ENCODE data around the gene SYT2. TPM values are rescaled to one million over a fixed set of nuclear protein-coding genes. Genes with fewer than 3 reads are reported as not detected.

SYT2 gene
- total RNA-seq, 4 donors from 2014 or later = 0.28 TPM; not detected in 3

DNA sequence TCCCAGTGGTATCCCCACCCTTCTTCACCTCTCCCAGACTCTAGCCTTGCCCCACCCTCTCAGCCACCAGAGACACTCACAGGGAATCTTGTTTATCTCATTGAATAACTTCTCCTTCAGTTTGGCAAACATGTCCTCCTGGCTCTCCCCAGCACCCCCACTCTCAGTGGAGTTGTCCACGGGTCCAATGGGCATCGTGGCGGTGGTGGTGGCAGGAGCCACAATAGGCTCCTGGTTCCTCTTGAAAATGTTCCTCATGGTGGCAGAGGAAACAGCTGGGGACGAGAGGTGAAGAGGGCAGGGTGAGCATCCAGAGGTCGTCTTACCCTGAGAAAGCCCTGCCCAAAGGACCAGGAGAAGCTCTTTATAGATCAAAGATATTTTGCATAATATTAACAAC is 104.7 kb downstream of the SYT2 start:
- TF ChIP-seq POLR2A (IDR thresholded peaks at IDR 0.05) = no peak
- TF ChIP-seq, protein P1, sequence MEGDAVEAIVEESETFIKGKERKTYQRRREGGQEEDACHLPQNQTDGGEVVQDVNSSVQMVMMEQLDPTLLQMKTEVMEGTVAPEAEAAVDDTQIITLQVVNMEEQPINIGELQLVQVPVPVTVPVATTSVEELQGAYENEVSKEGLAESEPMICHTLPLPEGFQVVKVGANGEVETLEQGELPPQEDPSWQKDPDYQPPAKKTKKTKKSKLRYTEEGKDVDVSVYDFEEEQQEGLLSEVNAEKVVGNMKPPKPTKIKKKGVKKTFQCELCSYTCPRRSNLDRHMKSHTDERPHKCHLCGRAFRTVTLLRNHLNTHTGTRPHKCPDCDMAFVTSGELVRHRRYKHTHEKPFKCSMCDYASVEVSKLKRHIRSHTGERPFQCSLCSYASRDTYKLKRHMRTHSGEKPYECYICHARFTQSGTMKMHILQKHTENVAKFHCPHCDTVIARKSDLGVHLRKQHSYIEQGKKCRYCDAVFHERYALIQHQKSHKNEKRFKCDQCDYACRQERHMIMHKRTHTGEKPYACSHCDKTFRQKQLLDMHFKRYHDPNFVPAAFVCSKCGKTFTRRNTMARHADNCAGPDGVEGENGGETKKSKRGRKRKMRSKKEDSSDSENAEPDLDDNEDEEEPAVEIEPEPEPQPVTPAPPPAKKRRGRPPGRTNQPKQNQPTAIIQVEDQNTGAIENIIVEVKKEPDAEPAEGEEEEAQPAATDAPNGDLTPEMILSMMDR (IDR thresholded peaks at IDR 0.05) = no peak

DNA sequence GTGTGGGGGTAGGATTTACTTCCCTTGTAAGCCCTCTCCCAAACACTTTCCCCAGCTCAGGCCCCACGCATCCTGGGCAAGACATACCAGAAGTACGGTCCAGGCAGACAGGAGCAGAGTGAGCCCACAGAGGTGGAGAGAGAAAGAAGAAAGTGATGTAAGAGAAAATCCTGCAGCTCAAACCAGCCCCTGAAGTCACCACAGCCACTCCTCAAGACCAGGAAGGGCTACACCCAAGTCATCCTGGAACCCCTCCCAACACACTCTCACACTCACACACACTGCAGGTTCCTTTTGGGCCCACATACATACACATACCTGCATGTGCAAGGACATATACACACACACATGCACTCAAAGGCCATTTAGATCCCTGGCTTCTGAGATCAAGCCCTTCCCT is 106.8 kb downstream of the SYT2 start:
- no peaks in the 10 kb centered on the region for H3K27me3 ChIP-seq
- H3K4me3 ChIP-seq = no peak overlapping the region
- no peak overlapping the region for H3K27ac ChIP-seq
- no peaks in the 10 kb centered on the region for H3K9me3 ChIP-seq
- no peaks in the 10 kb centered on the region for H3K36me3 ChIP-seq
- TF ChIP-seq POLR2A (IDR thresholded peaks at IDR 0.05) = no peak
- TF ChIP-seq, protein P1 (IDR thresholded peaks at IDR 0.05) = no peak
- no peak for DNase-seq
- no peaks in the 10 kb centered on the region for H3K4me1 ChIP-seq

More for the DNA sequence above, 104.7 kb downstream of the SYT2 start:
- H3K27me3 ChIP-seq = no peaks in the 10 kb centered on the region
- no peak overlapping the region for H3K4me3 ChIP-seq
- no peaks in the 10 kb centered on the region for H3K9me3 ChIP-seq
- H3K27ac ChIP-seq = no peak overlapping the region
- DNase-seq = no peak
- no peaks in the 10 kb centered on the region for H3K4me1 ChIP-seq
- no peaks in the 10 kb centered on the region for H3K36me3 ChIP-seq

DNA sequence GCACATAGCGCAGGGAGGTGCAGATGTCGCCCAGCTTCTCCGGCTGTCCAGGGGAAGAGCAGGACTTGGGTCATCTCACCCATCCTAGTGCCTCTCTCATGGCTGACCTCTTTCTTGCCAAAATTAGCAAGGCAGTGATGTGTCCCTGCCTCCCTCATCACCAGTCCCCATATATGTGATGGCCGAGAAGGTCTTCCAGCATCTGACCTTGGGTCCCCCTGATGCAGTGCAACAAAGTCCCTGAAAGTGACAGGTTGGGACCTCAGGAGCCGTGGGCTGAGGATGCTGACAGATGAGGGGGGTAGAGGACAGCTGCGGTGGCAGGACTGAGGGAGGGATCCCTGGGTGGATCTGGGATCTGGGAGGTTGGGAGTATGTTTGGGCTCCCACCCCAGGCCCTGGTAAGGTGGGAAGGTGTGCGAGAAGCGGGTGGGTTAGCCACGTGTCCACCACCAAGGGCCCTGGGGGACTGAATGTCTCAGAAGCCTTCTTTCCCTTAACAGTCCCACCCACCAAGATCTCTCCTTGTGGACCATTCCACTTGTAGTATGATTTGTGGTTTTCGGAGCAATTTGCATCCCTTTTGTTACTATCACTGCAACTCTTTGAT is 109.7 kb downstream of the SYT2 start:
- Histone ChIP-seq H3K27me3 (no peaks in the 10 kb centered on the region), H3K27ac (no peak overlapping the region), H3K9me3 (no peaks in the 10 kb centered on the region), H3K4me1 (no peaks in the 10 kb centered on the region), H3K36me3 (no peaks in the 10 kb centered on the region), H3K4me3 (no peak overlapping the region)
- DNase-seq = no peak
- TF ChIP-seq, protein P1 (IDR thresholded peaks at IDR 0.05) = no peak
- TF ChIP-seq POLR2A (IDR thresholded peaks at IDR 0.05) = no peak

GRCh38 chr1:202599669-202600431 is 110.4 kb downstream of the SYT2 start:
- H3K27ac ChIP-seq = no peak overlapping the region
- TF ChIP-seq POLR2A (IDR thresholded peaks at IDR 0.05) = no peak
- TF ChIP-seq, protein P1 (IDR thresholded peaks at IDR 0.05) = peak in 5 of 6 experiments; percentile 44 to 65 (median 59)
- no peaks in the 10 kb centered on the region for H3K9me3 ChIP-seq
- no peaks in the 10 kb centered on the region for H3K4me1 ChIP-seq
- H3K4me3 ChIP-seq = no peak overlapping the region
- H3K27me3 ChIP-seq = no peaks in the 10 kb centered on the region
- H3K36me3 ChIP-seq = no peaks in the 10 kb centered on the region
- DNase-seq = peak; percentile 36 to 69 (median 67)

DNA sequence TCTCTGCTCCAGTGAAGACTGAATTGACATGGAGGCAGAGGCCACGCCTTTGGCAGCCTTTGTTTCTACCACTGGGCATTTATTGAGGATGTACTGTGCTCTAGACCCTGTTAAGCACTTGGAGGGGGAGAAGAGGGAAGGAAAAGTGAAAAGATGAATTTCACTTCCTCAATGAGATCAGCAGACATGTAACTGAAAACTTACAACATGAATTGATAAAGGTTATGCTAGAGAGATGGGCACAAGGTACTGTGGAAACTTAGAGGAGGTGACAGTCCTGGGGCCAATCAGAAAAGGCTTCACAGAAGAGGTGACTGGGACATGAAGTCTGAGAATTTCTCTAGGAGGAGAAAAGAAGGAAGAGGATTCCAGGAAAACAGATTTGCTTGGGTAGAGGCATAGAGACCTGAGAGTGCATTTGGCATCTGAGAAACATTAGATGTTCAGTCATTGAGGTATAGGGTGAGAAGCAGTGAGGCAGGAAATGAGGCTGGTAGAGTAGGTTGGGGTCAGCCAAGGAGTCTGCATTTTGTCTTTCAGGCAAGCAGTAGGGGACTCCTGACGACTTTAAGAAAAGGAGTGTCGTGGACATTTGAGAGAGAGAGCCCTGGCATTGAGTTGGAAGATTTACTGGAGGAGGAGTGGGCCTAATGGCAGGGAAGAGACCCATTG is 113.0 kb downstream of the SYT2 start:
- Histone ChIP-seq H3K36me3 (no peaks in the 10 kb centered on the region), H3K27ac (no peak overlapping the region), H3K4me1 (no peaks in the 10 kb centered on the region), H3K27me3 (no peaks in the 10 kb centered on the region), H3K9me3 (no peaks in the 10 kb centered on the region), H3K4me3 (no peak overlapping the region)
- no peak for DNase-seq
- TF ChIP-seq POLR2A (IDR thresholded peaks at IDR 0.05) = no peak
- TF ChIP-seq, protein P1 (IDR thresholded peaks at IDR 0.05) = no peak

Measured in Peyer's patch (tissue), 4 donors.